IMR-90 (cell line): ENCODE measurements around the gene TTC29. TPM values are rescaled to one million over a fixed set of nuclear protein-coding genes. Genes with fewer than 3 reads are reported as not detected.
A peak's percentile ranks its signal among the peaks of the same experiment; 100 is the strongest.

Experiments
- ATAC-seq: fragments of 200-7000 bp; cut with Tn5 transposase; 2 replicates; pipeline ENCODE4 v1.9.1; 2020; ENCODE audit warnings: low read depth, mild to moderate bottlenecking, moderate library complexity
- BruUV-seq: library from RNA; stranded (reverse); fragments of 400-500 nt; replicated peaks from 2 replicates; lab custom pipeline; 2021; lab: Mats Ljungman, UMichigan
- CTCF ChIA-PET: fragments of 300-600 bp; formaldehyde crosslinking; extraction: SDS; loops from one replicate; lab custom pipeline; 2021; ENCODE audit warnings: antibody characterized with exemption; lab: Yijun Ruan, JAX
- POLR2A ChIA-PET: fragments of 300-600 bp; sonication (Branson Sonifier 250); formaldehyde crosslinking; loops from one replicate; lab custom pipeline; 2022; ENCODE audit warnings: antibody characterized with exemption; ENCODE audit not compliant: unreplicated experiment; lab: Charles Lee
- DNase-seq: peaks from one replicate; pipeline ENCODE4 v3.0.0; 2013
- H2AFZ ChIP-seq: replicated peaks from 2 replicates; pipeline ENCODE3; 2013; ENCODE audit warnings: low read length, mild to moderate bottlenecking; ENCODE audit not compliant: poor library complexity
- H2AK5ac ChIP-seq: 2 replicates; pipeline ENCODE4 v1.6.1; 2013; ENCODE audit warnings: low read depth, low read length, inconsistent platforms
- H2AK9ac ChIP-seq: replicated peaks from 2 replicates; pipeline ENCODE3; 2013; ENCODE audit warnings: mild to moderate bottlenecking, low read depth, low read length, moderate library complexity; ENCODE audit not compliant: poor library complexity
- H2BK120ac ChIP-seq: 2 replicates; pipeline ENCODE4 v1.6.1; 2013; ENCODE audit warnings: low read depth, low read length, inconsistent platforms
- H2BK15ac ChIP-seq: 3 replicates; pipeline ENCODE4 v1.6.1; 2013; ENCODE audit warnings: low read depth, low read length, inconsistent platforms
- H2BK20ac ChIP-seq: 2 replicates; pipeline ENCODE4 v1.6.1; 2013; ENCODE audit warnings: low read depth, mild to moderate bottlenecking, inconsistent platforms, low read length, moderate library complexity
- H2BK5ac ChIP-seq: 2 replicates; pipeline ENCODE4 v1.6.1; 2013; ENCODE audit warnings: mild to moderate bottlenecking, low read depth, low read length, inconsistent platforms; ENCODE audit not compliant: poor library complexity, severe bottlenecking
- H3K14ac ChIP-seq: replicated peaks from 2 replicates; pipeline ENCODE4 v1.6.1; 2013; ENCODE audit warnings: low read depth, low read length, inconsistent platforms
- H3K18ac ChIP-seq: 2 replicates; pipeline ENCODE4 v1.6.1; 2013; ENCODE audit warnings: low read depth, low read length, control low read depth
- H3K23ac ChIP-seq: 2 replicates; pipeline ENCODE4 v1.6.1; 2013; ENCODE audit warnings: low read depth, low read length, inconsistent platforms
- H3K27ac ChIP-seq: 2 replicates; pipeline ENCODE4 v1.5.1; 2013; ENCODE audit warnings: mild to moderate bottlenecking, control low read depth, low read length; ENCODE audit not compliant: insufficient read depth
- H3K27me3 ChIP-seq: 2 replicates; pipeline ENCODE4 v1.6.1; 2013; ENCODE audit warnings: low read length; ENCODE audit not compliant: control insufficient read depth, insufficient read depth
- H3K36me3 ChIP-seq: 2 replicates; pipeline ENCODE4 v1.6.1; 2013; ENCODE audit warnings: low read length, mixed read lengths; ENCODE audit not compliant: control insufficient read depth, insufficient read depth
- H3K4ac ChIP-seq: 2 replicates; pipeline ENCODE4 v1.6.1; 2013; ENCODE audit warnings: low read depth, low read length, inconsistent platforms
- H3K4me1 ChIP-seq: 2 replicates; pipeline ENCODE4 v1.6.1; 2013; ENCODE audit warnings: low read length, mixed read lengths; ENCODE audit not compliant: control insufficient read depth, insufficient read depth
- H3K4me2 ChIP-seq: 2 replicates; pipeline ENCODE4 v1.6.1; 2013; ENCODE audit warnings: low read depth, mild to moderate bottlenecking, control low read depth, low read length, moderate library complexity
- H3K4me3 ChIP-seq: 2 replicates; pipeline ENCODE4 v1.5.1; 2013; ENCODE audit warnings: low read depth, mild to moderate bottlenecking, control low read depth, low read length, moderate library complexity; ENCODE audit not compliant: insufficient read depth
- H3K56ac ChIP-seq: 2 replicates; pipeline ENCODE4 v1.6.1; 2013; ENCODE audit warnings: low read length, inconsistent platforms; ENCODE audit not compliant: insufficient read depth; ENCODE audit errors: extremely low read depth
- H3K79me1 ChIP-seq, 2 experiments: 2 replicates each; pipeline ENCODE4 v1.6.1; 2013; ENCODE audit warnings: low read length in 2 of 2, inconsistent platforms in 1 of 2, low read depth in 1 of 2
- H3K9ac ChIP-seq: 2 replicates; pipeline ENCODE4 v1.6.1; 2013; ENCODE audit warnings: low read depth, low read length, control low read depth
- H3K9me1 ChIP-seq: 2 replicates; pipeline ENCODE4 v1.6.1; 2013; ENCODE audit warnings: low read length, inconsistent platforms; ENCODE audit not compliant: insufficient read depth
- H3K9me3 ChIP-seq: 2 replicates; pipeline ENCODE4 v1.6.1; 2013; ENCODE audit warnings: low read length; ENCODE audit not compliant: control insufficient read depth, insufficient read depth
- H4K20me1 ChIP-seq: 2 replicates; pipeline ENCODE4 v1.6.1; 2013; ENCODE audit warnings: low read length, inconsistent platforms; ENCODE audit not compliant: insufficient read depth
- H4K5ac ChIP-seq: 2 replicates; pipeline ENCODE4 v1.6.1; 2013; ENCODE audit warnings: mild to moderate bottlenecking, low read depth, low read length, control low read depth
- H4K8ac ChIP-seq, 2 experiments: 2 replicates each; pipeline ENCODE4 v1.6.1; 2013; ENCODE audit warnings: low read depth in 2 of 2, low read length in 2 of 2, control low read depth in 1 of 2, inconsistent platforms in 1 of 2
- H4K91ac ChIP-seq: 2 replicates; pipeline ENCODE4 v1.6.1; 2013; ENCODE audit warnings: low read depth, low read length, inconsistent platforms; ENCODE audit not compliant: insufficient read depth
- BHLHE40 ChIP-seq: fragments of 150-350 bp; IDR thresholded peaks from 2 replicates; pipeline ENCODE4 v1.6.1; 2016; ENCODE audit warnings: mild to moderate bottlenecking, low read depth, low read length
- CEBPB ChIP-seq: IDR thresholded peaks from 2 replicates; pipeline ENCODE4 v1.6.1; 2012; ENCODE audit warnings: low read depth, low read length, improper control_type of control experiment
- CHD1 ChIP-seq: IDR thresholded peaks from 2 replicates; pipeline ENCODE4 v1.6.1; 2012; ENCODE audit warnings: low read depth, low read length, improper control_type of control experiment
- FOS ChIP-seq: fragments of 150-350 bp; IDR thresholded peaks from 2 replicates; pipeline ENCODE4 v1.6.1; 2016; ENCODE audit warnings: low read depth, low read length
- MAFK ChIP-seq: IDR thresholded peaks from 2 replicates; pipeline ENCODE4 v1.6.1; 2012; ENCODE audit warnings: low read depth, low read length, improper control_type of control experiment
- MAZ ChIP-seq: IDR thresholded peaks from 2 replicates; pipeline ENCODE4 v1.6.1; 2012; ENCODE audit warnings: low read depth, mild to moderate bottlenecking, low read length, improper control_type of control experiment, moderate library complexity, borderline replicate concordance
- MXI1 ChIP-seq: IDR thresholded peaks from 2 replicates; pipeline ENCODE4 v1.6.1; 2012; ENCODE audit warnings: low read depth, mild to moderate bottlenecking, low read length, moderate library complexity, borderline replicate concordance
- NFE2L2 ChIP-seq: fragments of 150-350 bp; IDR thresholded peaks from 2 replicates; pipeline ENCODE4 v1.6.1; 2016; ENCODE audit warnings: low read depth, mild to moderate bottlenecking, low read length
- POLR2A ChIP-seq: IDR thresholded peaks from 2 replicates; pipeline ENCODE4 v1.6.1; 2012; ENCODE audit warnings: mild to moderate bottlenecking, low read depth, low read length
- RAD21 ChIP-seq: IDR thresholded peaks from 2 replicates; pipeline ENCODE4 v1.6.1; 2012; ENCODE audit warnings: low read length, improper control_type of control experiment
- RCOR1 ChIP-seq: IDR thresholded peaks from 2 replicates; pipeline ENCODE4 v1.6.1; 2012; ENCODE audit warnings: mild to moderate bottlenecking, low read length, improper control_type of control experiment; ENCODE audit not compliant: insufficient replicate concordance
- RFX5 ChIP-seq: IDR thresholded peaks from 2 replicates; pipeline ENCODE4 v1.8.0; 2012; ENCODE audit warnings: low read depth, mild to moderate bottlenecking, low read length, moderate library complexity
- SMC3 ChIP-seq: fragments of 150-350 bp; IDR thresholded peaks from 2 replicates; pipeline ENCODE4 v1.6.1; 2016; ENCODE audit warnings: low read depth, mild to moderate bottlenecking, antibody characterized with exemption, low read length, moderate library complexity
- WGBS, 2 experiments: methylation state at CpG; one replicate each; pipeline versions ENCODE4 v1.1.5 to v1.1.7; 2013; ENCODE audit warnings: missing lambda C conversion rate in 2 of 2; ENCODE audit not compliant: insufficient read length in 1 of 2; ENCODE audit errors: extremely low coverage in 2 of 2; 5-methylcytosine and 5-hydroxymethylcytosine counted together
- dilution Hi-C: fragments of 300-500 bp; cut with HindIII; formaldehyde crosslinking; loops from one replicate; pipeline ENCODE4 v1.14.3; 2018; ENCODE audit warnings: low sequenced_read_pairs; ENCODE audit not compliant: unreplicated experiment
- in situ Hi-C: fragments of 300-500 bp; cut with MboI; formaldehyde crosslinking; loops from 3 replicates; pipeline ENCODE4 v1.14.3; 2019; ENCODE audit warnings: low sequenced_read_pairs, inconsistent platforms, mixed read lengths
- intact Hi-C: fragments of 100-400 bp; cut with micrococcal nuclease; formaldehyde crosslinking; loops from 2 replicates; pipeline ENCODE4 v1.10.0; 2022
- polyA plus RNA-seq, 3 experiments: library from polyadenylated mRNA; depleted of rRNA; stranded (reverse); fragments of >200 nt; gene quantifications; 2 replicates each; pipeline ENCODE4 v1.2.3, GENCODE V29; 2012; ENCODE audit warnings: low replicate concordance in 1 of 3
- total RNA-seq: library from RNA; depleted of rRNA; stranded (reverse); fragments of >200 nt; gene quantifications from 2 replicates; pipeline ENCODE4 v1.2.3, GENCODE V29; 2012
- TF ChIP-seq, protein P1 (sequence below): fragments of 150-350 bp; IDR thresholded peaks from 2 replicates; pipeline ENCODE4 v1.6.1; 2017; ENCODE audit warnings: mild to moderate bottlenecking, antibody characterized with exemption, low read length, low read depth
- TF ChIP-seq, protein P2 (sequence below): conservative IDR thresholded peaks from 2 replicates; pipeline ENCODE4 v1.5.1; 2012; ENCODE audit warnings: mild to moderate bottlenecking, low read depth, low read length, improper control_type of control experiment
- TF ChIP-seq, protein P3 (sequence below): fragments of 150-350 bp; IDR thresholded peaks from 2 replicates; pipeline ENCODE4 v1.6.1; 2016; ENCODE audit warnings: low read depth, mild to moderate bottlenecking, low read length, moderate library complexity, borderline replicate concordance

Gene TTC29
- total and polyA plus RNA-seq, 2 of the 4 experiments (the other 2 are of a cell fraction), result not detected

DNA sequence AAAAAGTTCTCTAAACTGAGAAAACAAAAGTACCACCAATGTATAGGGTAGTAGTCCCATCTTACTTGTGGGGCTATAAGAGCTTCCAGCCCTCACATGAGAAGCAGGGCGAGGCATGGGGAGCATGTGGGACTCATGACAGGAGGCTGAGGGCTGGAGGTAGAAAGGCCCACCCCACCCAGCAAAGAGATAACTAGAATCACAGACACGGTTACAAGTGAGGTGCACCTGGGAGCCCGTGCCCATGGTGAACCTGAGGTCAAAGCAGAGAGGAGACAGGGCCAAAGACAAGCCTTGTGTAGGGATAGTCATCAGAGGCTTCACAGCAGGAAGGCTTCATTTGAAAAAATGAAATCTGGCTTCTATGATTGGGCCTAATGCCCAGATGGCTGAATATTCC lies 55.4 kb downstream of the TTC29 start:
- Histone ChIP-seq H3K9me1 (no peaks in the 10 kb centered on the region), H4K5ac (no peak overlapping the region), H4K91ac (no peak overlapping the region), H2AK9ac (no peak overlapping the region), H3K79me1 (no peaks in the 10 kb centered on the region), H3K4ac (no peak overlapping the region), H2BK20ac (no peak overlapping the region), H3K27me3 (no peaks in the 10 kb centered on the region), H3K4me1 (no peaks in the 10 kb centered on the region), H3K56ac (no peak overlapping the region), H2BK5ac (no peak overlapping the region), H2AK5ac (no peak overlapping the region), H2BK15ac (no peak overlapping the region), H4K8ac (no peak overlapping the region), H4K20me1 (no peaks in the 10 kb centered on the region), H3K18ac (no peak overlapping the region), H3K14ac (no peak overlapping the region), H2BK120ac (no peak overlapping the region), H3K9ac (no peak overlapping the region), H3K23ac (no peak overlapping the region), H3K4me3 (no peak overlapping the region), H3K9me3 (no peaks in the 10 kb centered on the region), H3K27ac (no peak overlapping the region), H3K4me2 (no peak overlapping the region), H3K36me3 (no peaks in the 10 kb centered on the region), H2AFZ (peak overlapping the region; percentile 2)
- BruUV-seq, result no TSS peak
- WGBS, 2 experiments, result no CpG with 5 or more reads among the region's 3 CpGs
- DNase-seq (no peak), ATAC-seq (no peak)
- ChIA-PET CTCF (no interaction called here), POLR2A (no interaction called here)
- TF ChIP-seq FOS (no peak), NFE2L2 (no peak), MAZ (no peak), CEBPB (no peak), MAFK (no peak), RAD21 (no peak), RFX5 (no peak), RCOR1 (no peak), SMC3 (no peak), POLR2A (no peak), MXI1 (no peak), BHLHE40 (no peak), CHD1 (no peak)
- TF ChIP-seq, protein P1, sequence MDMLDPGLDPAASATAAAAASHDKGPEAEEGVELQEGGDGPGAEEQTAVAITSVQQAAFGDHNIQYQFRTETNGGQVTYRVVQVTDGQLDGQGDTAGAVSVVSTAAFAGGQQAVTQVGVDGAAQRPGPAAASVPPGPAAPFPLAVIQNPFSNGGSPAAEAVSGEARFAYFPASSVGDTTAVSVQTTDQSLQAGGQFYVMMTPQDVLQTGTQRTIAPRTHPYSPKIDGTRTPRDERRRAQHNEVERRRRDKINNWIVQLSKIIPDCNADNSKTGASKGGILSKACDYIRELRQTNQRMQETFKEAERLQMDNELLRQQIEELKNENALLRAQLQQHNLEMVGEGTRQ, result no peak
- TF ChIP-seq, protein P2, sequence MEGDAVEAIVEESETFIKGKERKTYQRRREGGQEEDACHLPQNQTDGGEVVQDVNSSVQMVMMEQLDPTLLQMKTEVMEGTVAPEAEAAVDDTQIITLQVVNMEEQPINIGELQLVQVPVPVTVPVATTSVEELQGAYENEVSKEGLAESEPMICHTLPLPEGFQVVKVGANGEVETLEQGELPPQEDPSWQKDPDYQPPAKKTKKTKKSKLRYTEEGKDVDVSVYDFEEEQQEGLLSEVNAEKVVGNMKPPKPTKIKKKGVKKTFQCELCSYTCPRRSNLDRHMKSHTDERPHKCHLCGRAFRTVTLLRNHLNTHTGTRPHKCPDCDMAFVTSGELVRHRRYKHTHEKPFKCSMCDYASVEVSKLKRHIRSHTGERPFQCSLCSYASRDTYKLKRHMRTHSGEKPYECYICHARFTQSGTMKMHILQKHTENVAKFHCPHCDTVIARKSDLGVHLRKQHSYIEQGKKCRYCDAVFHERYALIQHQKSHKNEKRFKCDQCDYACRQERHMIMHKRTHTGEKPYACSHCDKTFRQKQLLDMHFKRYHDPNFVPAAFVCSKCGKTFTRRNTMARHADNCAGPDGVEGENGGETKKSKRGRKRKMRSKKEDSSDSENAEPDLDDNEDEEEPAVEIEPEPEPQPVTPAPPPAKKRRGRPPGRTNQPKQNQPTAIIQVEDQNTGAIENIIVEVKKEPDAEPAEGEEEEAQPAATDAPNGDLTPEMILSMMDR, result no peak
- TF ChIP-seq, protein P3, sequence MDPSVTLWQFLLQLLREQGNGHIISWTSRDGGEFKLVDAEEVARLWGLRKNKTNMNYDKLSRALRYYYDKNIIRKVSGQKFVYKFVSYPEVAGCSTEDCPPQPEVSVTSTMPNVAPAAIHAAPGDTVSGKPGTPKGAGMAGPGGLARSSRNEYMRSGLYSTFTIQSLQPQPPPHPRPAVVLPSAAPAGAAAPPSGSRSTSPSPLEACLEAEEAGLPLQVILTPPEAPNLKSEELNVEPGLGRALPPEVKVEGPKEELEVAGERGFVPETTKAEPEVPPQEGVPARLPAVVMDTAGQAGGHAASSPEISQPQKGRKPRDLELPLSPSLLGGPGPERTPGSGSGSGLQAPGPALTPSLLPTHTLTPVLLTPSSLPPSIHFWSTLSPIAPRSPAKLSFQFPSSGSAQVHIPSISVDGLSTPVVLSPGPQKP, result no peak
- dilution Hi-C loops (no loop called here), intact Hi-C loops (no loop called here), in situ Hi-C loops (no loop called here)
